A549 treated with DMSO at 1 μM for 4 hours (cell line): ENCODE results near the gene COL18A1. TPM values are rescaled to one million over a fixed set of nuclear protein-coding genes. Genes with fewer than 3 reads are reported as not detected.

Experiments
- total RNA-seq: library from RNA; stranded (reverse); fragments of 200-300 nt; extraction: Qiagen RNA extraction; gene quantifications from 5 replicates; pipeline ENCODE4 v1.2.3, GENCODE V29; 2022; ENCODE audit warnings: low read depth

Gene COL18A1
- 127 to 167 TPM (median 144 TPM) in 5 replicates for total RNA-seq

GRCh38 chr21:45404730-45405270 is at the start of gene COL18A1:
TSS of gene COL18A1 (plus strand) at chr21:45405165. CDS start at chr21:45405231, 66 bp downstream.

GRCh38 chr21:45542242-45542666 is 137.3 kb downstream of the COL18A1 start, which contains the start of gene SLC19A1:
TSS of gene SLC19A1 (minus strand) at chr21:45542440. CDS start at chr21:45537959, 4,481 bp downstream.

Other genes starting within 250 kb of the COL18A1 start
- gene POFUT2, start 117.3 kb upstream of the COL18A1 start, total RNA-seq: 20.4 to 25.4 TPM (median 22.6 TPM) in 5 replicates
- 18.2 to 24.9 TPM (median 23.1 TPM) in 5 replicates for gene SLC19A1, start 137.3 kb downstream of the COL18A1 start, total RNA-seq
- 0.80 to 1.3 TPM (median 1.1 TPM) in 5 replicates for gene PCBP3, start 238.6 kb downstream of the COL18A1 start, total RNA-seq